Hematopoietic multipotent progenitor cell treated with erythropoietin and hydrocortisone succinate and interleukin-3 and kit ligand, for 4 days (in vitro differentiated cells): ENCODE data around the gene CLDN6.

Experiments used
- DNase-seq: peaks from one replicate; pipeline ENCODE4 v3.0.0-alpha.2; 2015

CLDN6 gene

DNA sequence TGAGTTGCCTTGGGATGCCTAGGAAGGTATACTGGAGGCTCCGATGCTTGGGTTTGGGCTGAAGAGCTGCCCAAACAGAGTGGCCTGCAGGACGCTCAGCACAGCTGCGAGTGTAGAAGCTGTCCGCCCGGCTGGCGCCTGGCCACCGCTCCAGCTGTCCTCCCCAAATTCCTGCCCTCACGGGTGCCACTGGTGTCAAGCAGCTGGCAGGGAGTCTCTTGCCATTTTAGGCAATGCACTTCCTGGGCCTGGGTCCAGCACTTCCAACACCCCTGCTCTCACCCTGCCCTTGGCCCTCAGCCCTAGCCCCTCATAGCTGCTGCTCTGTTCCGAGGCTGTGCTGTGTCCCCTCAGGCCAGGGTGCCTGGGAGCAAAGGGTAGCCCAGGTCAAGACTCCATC, 32.5 kb downstream of the CLDN6 start:
- no peak for DNase-seq

DNA sequence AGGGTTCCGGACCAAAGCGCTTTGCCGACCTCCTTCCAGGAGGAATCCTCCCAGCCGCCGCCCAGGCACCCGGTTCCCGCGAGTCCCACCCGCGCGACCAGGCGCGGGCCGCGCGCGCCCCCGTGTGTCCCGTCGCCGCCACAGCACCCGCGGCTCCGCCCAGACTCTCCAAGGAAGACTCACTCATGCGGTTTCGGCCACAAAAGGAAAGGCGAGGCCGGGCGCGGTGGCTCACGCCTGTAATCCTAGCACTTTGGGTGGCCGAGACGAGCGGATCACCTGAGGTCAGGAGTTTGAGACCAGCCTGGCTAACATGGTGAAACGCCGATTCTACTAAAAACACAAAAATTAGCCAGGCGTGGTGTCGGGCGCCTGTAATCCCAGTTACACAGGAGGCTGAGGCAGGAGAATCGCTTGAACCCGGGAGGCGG, 34.3 kb downstream of the CLDN6 start:
- DNase-seq, result peak; percentile 88

DNA sequence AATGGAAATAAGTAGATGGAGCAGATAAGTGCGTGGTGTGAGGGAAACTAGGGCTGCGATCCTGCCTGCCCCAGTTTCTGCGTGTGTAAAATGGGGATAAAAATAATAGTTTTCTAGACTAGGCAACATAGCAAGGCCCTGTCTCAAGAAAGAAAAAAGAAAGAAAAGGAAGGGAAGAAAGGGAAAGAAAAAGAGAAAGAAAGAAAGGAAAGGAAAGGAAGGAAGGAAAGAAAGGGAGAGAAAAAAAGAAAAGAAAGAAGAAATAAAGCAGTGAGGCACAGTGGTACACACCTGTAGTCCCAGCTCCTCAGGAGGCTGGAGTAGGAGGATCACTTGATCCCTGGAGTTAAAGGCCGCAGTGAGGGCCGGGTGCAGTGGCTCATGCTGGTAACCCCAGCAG, 35.6 kb downstream of the CLDN6 start:
- DNase-seq, result no peak

DNA sequence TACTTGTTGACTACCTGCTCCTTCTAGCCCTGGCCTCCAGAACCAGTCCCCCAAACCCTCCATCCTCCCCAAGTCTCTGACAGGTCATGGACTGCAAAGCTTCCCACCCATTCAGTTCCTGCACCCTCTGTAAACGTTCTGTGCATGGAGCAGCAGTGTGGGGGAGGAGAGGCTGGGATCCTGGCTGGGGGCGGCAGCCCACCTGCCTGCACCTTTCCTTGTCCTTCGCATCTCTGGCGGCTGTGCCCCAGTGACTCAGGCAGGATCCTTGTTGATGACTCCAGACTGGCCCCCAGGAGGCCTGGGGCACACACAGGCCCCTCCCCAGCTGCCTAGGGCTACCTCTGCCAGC, 36.1 kb downstream of the CLDN6 start:
- no peak for DNase-seq

DNA sequence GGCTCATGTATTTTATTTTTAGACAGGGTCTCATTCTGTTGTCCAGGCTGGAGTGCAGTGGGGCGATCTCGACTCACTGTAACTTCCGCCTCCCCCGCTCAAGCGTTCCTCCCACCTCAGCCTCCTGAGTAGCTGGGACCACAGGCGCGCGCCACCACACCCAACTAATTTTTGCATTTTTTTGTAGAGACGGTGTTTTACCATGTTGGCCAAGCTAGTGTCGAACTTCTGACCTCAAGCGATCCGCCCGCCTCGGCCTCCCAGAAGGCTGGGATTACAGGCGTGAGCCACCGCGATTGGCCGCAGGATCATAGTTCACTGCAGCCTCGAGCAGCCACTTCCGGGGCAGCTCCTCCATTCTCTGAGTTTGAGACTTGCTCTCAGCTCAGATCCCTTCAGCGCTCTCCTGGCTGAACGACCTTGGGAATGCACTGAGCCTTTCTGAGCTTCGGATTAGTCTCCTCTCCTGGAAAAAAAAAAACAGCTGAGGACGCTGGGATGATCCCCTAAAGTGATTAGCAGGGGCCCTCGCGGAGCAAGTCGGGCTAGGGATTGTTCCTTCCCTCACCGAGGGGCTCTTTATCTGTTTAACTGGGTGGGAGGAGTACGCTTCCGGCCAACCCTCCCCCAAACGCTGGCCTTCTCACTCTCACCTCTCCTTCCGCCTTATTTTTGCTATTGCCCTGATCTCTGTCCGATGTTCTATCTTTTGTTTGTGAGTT, 36.6 kb downstream of the CLDN6 start:
- DNase-seq, result no peak

DNA sequence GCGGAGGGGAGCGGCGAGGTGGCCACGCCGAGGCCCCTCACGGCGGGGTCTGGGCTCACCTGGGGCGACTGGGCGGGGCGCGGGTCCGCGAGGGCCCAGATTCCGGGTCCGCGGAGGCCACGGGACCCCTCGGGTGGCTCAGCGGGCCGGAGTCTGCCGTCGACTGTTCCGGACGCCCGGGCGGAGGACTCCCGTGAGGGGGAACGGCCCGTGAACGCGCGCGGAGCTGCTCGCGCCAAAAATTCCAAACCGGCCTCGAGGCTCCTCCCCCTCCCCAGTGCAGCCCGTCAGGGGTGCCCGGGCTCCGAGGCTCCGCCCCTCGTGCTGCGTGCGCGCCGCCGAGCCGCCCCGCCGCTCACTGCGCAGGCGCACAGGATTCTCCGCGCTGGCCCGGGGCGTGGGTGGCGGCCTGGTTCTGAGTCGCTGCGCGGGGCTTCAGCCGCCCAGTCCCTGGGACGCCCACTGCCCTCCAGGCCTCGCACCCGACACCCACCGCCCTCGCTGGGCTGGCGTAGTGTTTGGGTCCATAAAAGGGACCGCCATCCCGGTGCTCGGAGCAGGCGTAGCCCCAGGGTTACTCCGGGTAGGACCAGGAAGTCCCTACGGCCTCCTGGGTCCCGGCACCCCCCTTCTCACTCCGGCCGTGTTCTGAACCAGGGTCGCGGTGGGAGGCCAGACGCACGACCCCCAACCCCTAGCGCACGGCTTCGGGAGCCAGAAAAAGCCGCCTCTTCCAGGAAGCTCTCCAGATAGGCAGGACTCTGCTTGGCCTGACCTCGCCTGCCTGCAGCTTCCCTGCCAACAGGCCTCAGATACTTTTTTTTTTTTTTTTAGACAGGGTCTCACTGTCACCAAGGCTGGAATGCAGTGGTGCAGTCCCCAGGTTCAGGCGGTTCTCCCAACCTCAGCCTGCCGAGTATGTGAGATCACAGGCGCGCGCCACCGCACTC, 37.5 kb downstream of the CLDN6 start, which contains the start of gene PKMYT1:
Gene PKMYT1 (minus strand): TSS at position 220 of the 950 bp plus-strand sequence. CDS start 789 bp downstream, outside the sequence.
- DNase-seq, result peak; percentile 97

DNA sequence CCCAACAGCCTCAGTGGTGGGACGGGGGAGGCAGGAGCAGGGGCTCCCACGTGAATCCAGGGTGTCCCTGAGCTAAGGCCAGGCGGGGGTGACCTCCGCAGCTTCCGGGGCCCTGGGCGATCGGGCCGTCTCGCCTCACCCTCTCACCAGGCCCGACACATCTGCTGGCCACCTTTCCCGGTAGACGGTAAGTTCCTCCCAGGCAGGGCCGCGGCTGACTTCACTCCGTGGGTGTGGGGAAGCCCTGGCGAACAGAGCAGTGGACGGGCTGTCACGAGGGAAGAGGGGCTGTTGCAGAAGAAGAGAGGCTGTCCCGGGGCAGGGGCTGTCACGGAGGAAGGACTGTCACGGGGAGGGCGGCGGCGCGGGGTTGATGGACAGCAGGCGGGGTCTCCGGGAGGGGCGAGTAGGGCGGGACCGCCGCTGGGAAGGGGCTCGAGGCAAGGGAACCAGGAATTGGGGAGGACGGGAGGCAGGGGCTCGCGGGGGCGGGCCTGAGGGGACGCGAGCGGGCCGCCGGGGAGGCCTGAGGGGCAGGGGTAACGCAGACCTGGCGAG, 38.2 kb downstream of the CLDN6 start:
- DNase-seq, result peak; percentile 67

DNA sequence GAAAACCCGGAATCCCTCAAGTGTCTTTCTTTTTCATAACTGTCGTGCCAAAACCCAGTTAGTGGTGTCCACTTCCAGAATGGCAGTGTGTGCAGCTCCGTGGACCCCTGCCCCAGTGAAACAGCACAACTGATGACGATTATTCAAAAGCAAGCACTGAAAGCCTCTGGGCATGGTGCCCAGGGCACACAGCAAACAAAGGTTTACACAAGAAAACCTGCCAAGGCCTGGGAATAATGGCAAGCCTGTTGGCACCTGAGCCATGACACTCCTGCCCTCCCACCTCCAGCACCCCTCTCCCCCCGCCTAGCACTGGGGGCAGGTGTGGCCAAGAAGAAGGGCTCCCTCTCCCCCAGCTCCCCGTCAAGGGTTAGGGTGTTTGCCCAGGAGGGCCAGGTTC, 40.5 kb downstream of the CLDN6 start:
- no peak for DNase-seq

DNA sequence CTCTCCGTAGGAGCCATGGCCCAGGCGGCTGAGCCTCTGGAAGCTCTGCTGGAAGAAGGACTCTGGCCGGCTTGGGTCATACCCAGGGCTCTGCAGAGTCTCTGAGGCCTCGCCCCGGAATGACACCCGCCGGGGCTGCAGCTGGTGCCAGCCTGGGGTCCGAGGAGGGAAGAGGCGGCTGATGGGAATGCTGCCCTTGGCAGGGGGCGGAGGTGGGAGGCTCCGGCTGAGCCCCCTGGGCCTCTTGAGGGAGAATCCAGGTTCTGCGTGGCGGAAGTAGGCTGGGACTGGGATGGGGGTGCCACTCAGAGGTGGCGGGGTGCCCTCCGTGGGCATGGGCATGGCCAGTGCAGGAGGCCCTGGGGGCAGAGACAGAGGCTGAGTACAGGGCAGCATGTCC, 41.3 kb downstream of the CLDN6 start:
- no peak for DNase-seq

DNA sequence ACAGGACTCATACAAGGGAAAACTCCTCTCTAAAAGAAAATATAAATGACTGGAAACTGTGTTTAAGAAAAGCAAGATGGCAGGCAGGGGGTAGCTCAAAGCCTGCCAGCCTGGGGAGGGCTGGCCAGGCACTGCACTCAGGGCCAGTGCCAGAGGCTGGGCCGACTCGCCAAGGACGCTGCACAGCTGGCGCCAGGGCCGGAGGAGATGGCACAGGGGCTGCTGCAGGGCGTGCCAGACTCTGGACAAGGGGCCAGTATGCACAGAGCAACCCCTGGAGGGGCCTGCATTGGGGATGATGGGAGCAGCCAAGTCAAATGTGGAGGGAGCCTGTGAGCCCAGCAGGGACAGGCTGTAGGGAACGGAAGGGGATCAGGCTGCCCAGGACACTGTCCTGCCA, 41.8 kb downstream of the CLDN6 start:
- DNase-seq, result no peak

DNA sequence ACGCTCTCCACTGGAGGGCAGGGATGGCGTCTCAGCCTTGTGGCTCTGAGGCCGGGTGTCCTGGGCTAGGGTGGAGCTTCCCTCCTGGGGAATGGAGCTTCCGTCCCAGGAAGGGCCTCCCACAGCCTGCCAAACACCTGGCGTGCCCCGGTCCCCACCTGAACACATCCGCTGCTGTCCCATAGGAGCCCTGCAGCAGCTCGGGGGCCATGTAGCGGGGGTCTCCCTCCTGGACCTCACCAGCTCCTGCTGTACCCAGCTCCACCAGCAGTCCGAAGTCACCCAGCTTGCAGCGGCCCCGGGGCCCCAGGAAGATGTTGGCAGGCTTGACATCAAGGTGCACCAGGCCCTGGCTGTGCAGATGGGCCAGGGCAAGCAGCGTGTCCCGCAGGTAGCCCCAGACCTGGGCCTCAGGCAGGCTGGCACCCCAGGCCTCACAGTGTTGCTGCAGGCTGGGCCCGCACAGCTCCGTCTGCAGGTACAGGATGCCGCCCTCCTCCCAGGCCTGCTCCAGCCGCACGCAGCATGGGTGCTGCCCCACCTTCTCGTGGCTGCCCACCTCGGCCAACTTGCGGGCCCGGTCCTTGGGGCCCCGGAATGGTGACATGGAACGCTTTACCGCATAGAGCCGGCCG, 42.7 kb downstream of the CLDN6 start:
- DNase-seq, result no peak

DNA sequence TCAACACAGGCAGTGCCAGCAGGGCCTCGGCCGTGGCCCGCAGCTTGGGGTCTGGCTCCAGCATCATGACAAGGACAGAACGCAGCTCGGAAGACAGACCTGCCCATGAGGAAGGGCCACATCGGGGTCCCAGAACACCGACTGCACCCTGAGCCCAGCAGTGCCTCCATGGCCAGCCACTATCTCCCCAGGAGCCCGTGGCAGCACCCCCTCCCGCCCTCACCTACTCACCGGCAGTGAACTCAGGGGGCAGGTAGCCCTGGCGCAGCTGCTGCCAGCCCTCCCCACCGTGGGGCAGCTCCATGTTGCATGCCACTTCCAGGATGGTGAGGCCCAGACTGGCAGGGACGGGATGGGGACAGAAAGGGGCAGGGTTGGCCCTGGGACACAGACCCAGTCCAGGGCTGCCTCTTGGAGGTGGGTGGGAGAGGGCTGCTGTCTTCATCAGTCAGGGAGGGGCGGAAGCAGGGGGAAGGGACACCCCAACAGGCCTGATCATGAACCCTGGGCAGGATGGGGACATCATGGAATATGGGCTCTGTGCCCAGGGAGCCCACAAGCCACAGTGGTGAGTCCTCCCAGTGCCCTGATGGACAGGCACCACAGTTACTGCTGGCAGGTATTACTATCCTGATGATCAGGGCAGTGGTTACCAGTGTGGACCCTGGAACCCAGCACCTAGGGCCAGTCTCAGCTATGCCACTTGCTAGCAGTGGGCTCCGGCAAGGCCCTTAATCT, 43.5 kb downstream of the CLDN6 start:
- no peak for DNase-seq

DNA sequence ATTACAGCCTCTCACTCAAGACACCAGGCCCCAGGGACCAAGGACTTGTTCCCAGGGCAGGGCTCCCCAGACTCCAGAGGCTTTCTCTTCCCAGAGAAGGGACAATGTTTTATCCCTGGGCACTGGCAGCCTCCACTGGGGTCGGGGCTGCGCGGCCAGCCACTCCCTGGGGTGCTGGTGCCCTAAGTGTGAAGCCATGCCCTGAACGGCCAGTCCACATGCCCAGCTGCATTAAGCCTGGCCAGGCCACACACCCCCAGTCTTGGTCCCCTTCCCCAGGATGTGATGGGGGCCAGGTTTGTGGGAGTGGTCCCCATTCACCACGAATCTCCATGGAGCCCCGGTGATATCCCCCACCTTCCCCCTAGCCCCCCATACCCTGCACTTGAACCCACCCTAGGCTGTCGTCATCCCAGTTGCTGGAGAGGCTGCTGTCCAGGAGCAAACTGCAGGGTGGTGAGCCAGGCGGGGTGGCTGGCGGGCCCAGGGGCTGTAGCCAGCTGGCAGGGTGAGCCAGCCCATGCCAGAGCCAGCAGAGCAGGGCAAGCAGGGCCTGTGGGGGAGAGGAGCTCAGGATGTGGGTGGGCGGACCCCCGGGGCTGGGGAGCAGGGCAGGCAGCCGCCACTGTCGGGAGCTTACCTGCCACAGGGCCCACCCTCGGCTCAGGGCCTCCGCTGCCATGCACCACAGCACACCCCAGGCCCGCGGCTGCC, 44.2 kb downstream of the CLDN6 start:
- no peak for DNase-seq

DNA sequence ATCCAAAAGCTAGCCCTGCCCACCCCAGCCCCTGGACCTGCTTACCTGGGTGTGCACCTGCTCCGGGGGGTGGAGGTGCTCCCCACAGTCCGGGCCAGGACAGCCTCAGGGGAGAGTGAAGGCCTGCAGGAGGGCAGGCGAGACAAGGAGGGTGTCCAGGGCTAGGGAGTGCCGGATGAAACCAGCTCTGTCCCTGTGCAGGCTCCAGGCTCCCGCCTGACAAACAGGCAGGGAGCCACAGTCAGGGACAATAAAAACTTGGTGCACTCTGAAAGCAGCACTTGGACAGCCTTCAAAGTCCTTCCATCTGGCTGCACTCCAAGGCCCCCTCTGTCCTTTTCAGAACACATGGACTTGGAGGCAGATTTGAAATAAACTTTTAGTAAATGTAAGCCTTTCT, 44.9 kb downstream of the CLDN6 start:
- DNase-seq, result no peak

DNA sequence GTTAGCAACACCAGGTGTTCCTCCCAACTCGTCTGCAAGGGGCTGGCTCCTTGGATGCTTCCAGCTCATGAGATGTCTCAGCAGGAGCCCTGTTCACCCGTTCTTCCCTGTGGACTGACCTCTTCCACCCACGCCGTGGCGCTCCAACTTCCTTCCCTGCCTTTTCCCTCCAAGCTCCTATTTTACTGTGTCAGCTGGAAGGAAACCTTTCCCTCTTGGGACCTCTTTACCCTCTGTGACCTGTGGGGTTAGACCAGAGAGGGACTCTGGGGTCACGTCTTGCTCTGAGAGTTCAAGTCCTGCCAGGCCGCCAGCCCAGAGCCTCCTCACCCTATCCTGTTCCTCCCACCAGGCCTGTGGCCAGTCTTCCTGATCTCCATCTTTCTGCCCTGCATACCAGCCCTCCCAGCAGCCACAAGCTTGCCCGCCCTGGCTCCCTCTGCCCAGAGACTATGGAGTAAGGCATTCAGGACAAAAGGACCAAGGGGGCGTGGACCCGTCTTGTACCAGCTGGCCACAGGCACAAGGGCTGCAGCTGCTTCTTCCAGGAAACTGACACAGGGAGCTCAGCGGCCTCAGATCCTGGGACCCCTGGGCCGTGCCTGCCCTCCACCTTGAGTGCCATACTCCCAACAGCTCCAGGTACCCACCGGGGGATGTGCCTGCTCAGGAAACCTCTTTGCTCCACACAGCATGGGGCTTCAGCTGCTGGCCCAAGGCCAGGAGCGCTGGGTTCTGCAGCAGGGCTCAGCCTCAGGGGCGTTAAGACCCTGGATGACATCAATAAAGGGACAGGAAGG, 45.8 kb downstream of the CLDN6 start:
- no peak for DNase-seq

DNA sequence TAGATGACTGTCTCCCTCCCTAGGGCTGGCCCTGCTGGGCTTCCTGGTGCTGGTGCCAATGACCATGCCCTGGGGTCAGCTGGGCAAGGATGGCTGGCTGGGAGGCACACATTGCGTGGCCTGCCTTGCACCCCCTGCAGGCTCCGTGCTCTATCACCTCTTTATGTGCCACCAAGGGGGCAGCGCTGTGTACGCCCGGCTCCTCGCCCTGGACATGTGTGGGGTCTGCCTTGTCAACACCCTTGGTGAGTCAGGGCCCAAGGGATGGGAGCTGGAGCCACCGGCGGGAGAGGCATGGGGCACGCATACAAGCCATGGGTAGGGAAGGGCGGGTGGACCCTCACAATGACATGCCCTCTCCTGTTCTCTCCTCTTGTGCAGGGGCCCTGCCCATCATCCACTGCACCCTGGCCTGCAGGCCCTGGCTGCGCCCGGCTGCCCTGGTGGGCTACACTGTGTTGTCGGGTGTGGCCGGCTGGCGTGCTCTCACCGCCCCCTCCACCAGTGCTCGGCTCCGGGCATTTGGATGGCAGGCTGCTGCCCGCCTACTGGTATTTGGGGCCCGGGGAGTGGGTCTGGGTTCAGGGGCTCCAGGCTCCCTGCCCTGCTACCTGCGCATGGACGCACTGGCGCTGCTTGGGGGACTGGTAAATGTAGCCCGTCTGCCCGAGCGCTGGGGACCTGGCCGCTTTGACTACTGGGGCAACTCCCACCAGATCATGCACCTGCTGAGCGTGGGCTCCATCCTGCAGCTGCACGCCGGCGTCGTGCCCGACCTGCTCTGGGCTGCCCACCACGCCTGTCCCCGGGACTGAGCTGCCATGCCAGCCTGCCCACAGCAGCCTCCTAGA, 46.6 kb downstream of the CLDN6 start:
- DNase-seq, result no peak

DNA sequence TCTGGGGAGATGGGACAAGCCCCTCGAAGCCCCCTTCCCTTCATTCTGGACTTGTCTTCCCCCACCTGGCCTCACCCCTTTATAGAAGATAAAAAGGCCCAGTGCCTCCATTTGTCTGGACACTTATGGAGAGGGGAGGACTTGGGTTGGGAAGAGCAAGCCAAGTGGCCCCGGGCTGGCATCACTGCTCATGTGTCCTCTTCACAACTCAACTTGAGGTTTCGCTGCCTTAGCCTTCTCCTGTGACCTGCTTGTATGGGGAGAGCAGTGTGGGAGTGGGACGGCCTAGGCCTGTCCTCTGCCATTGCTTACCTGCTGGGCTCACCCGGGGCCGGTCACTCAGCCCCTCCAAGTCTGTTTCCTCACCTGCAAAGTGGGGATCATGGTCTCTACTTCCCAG, 47.4 kb downstream of the CLDN6 start:
- no peak for DNase-seq

DNA sequence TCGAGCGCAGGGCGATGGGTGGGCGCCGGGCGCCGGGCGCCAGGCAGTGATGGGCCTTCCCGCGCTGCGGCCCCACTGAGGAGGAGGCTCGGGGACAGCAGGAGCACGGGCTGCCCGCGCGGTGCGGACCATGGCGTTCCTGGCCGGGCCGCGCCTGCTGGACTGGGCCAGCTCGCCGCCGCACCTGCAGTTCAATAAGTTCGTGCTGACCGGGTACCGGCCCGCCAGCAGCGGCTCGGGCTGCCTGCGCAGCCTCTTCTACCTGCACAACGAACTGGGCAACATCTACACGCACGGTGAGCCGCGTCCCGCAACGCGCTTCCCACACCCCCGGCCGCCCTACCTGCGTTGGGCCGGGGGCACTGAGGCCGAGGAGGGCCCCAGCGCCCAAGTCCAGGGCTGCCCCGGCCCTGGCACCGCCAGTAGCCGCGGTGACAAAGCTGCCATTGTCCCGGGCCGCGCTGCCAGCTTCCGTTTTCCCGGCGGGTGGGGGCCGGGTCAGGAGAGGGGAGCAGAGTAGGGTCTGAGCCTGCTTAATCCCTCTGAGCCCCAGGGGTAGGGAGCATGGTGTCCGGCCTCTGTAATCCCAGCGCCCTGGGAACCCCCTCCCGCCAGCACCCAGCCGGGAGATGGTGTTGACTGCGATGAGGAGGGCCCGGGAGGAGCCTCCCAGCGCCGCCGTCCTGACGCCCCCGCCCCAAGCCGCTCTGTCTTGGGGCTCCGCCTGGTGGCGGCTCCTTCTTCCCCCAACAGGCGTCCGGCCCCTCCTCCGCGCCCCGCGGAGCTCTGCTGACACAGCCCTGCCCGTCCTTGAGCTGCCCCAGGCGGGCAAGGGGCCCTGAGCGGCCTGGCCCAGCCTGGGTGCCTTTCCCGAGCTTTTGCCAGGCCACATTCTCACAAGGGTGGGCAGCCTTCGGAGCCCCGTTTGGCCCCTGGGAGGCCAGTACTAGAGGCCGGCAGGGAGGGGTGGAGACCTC, 48.1 kb downstream of the CLDN6 start:
- DNase-seq, result peak; percentile 94
